CD4-positive, alpha-beta T cell (primary cell): ENCODE data around the gene MYRFL. TPM values are rescaled to one million over a fixed set of nuclear protein-coding genes. Genes with fewer than 3 reads are reported as not detected.

Experiments used
- ATAC-seq: fragments of 200-7000 bp; cut with Tn5 transposase; one replicate; pipeline ENCODE4 v1.10.0; 2022; ENCODE audit warnings: mild to moderate bottlenecking; ENCODE audit not compliant: poor library complexity
- CTCF ChIA-PET: fragments of 350-600 bp; sonication (Branson Sonifier 250); formaldehyde crosslinking; loops from one replicate; lab custom pipeline; 2021; ENCODE audit warnings: antibody characterized with exemption, inconsistent platforms; lab: Charles Lee
- POLR2A ChIA-PET: fragments of 350-600 bp; sonication (Branson Sonifier 250); formaldehyde crosslinking; loops from one replicate; lab custom pipeline; 2021; ENCODE audit warnings: antibody characterized with exemption, inconsistent platforms; lab: Charles Lee
- DNase-seq, 14 experiments: peaks; one replicate each; pipeline ENCODE4 v3.0.0-alpha.2; 2013 to 2020; ENCODE audit warnings: mixed read lengths in 2 of 14
- H3K27ac ChIP-seq, 2 donors: one replicate each; pipeline versions ENCODE4 v1.5.1 to v1.7.0; 2013; ENCODE audit warnings: low read length in 2 of 2, low read depth in 1 of 2, mild to moderate bottlenecking in 1 of 2
- H3K27me3 ChIP-seq, 2 experiments: 1 replicate in 1 of 2; 2 replicates in 1 of 2; pipeline versions ENCODE4 v1.6.1 to v1.7.0; 2013; ENCODE audit warnings: low read length in 2 of 2, control low read depth in 1 of 2, mild to moderate bottlenecking in 1 of 2, moderate library complexity in 1 of 2; ENCODE audit not compliant: insufficient read depth in 2 of 2, control insufficient read depth in 1 of 2
- H3K36me3 ChIP-seq: one replicate; pipeline ENCODE4 v1.6.1; 2013; ENCODE audit warnings: low read length, control low read depth; ENCODE audit not compliant: insufficient read depth
- H3K4me1 ChIP-seq: one replicate; pipeline ENCODE4 v1.6.1; 2013; ENCODE audit warnings: low read length, control low read depth; ENCODE audit not compliant: insufficient read depth
- H3K4me3 ChIP-seq: one replicate; pipeline ENCODE4 v1.5.1; 2013; ENCODE audit warnings: mild to moderate bottlenecking, low read length, moderate library complexity
- H3K9me3 ChIP-seq, 2 experiments: 1 replicate in 1 of 2; 2 replicates in 1 of 2; pipeline versions ENCODE4 v1.6.1 to v1.7.0; 2013; ENCODE audit warnings: low read length in 2 of 2, mild to moderate bottlenecking in 2 of 2, control low read depth in 1 of 2, moderate library complexity in 1 of 2; ENCODE audit not compliant: control insufficient read depth in 1 of 2, insufficient read depth in 1 of 2
- H3K27ac Mint-ChIP-seq: one replicate; pipeline ENCODE4 v1.8.0; 2020; ENCODE audit warnings: mixed read lengths
- H3K27me3 Mint-ChIP-seq: one replicate; pipeline ENCODE4 v1.8.0; 2021; ENCODE audit warnings: mixed read lengths
- H3K36me3 Mint-ChIP-seq: one replicate; pipeline ENCODE4 v1.8.0; 2021; ENCODE audit warnings: low read depth, mixed read lengths
- H3K4me1 Mint-ChIP-seq: one replicate; pipeline ENCODE4 v1.8.0; 2021; ENCODE audit warnings: low read depth, mixed read lengths
- H3K4me3 Mint-ChIP-seq: one replicate; pipeline ENCODE4 v1.8.0; 2020; ENCODE audit warnings: mild to moderate bottlenecking, mixed read lengths
- H3K9me3 Mint-ChIP-seq: one replicate; pipeline ENCODE4 v1.8.0; 2020; ENCODE audit warnings: mixed read lengths
- CTCF ChIP-seq: fragments of 200-600 bp; IDR thresholded peaks from one replicate; pipeline ENCODE4 v1.8.0; 2022; ENCODE audit warnings: antibody characterized with exemption, mild to moderate bottlenecking
- intact Hi-C, 2 experiments: fragments of 100-400 bp; cut with DNase I in 1 of 2; cut with micrococcal nuclease in 1 of 2; formaldehyde crosslinking; loops; one replicate each; pipeline versions ENCODE4 v1.15.1 to v1.9.0; 2023 to 2025; cut with DNase I, micrococcal nuclease
- total RNA-seq, 174 experiments: library from RNA in 2 of 174; stranded (reverse) in 2 of 174; gene quantifications; one replicate each; pipeline ENCODE4 v1.2.3 and lab custom pipeline; 2021 to 2026

The MYRFL gene
- total RNA-seq, 2 experiments from 2014 or later, result not detected

DNA sequence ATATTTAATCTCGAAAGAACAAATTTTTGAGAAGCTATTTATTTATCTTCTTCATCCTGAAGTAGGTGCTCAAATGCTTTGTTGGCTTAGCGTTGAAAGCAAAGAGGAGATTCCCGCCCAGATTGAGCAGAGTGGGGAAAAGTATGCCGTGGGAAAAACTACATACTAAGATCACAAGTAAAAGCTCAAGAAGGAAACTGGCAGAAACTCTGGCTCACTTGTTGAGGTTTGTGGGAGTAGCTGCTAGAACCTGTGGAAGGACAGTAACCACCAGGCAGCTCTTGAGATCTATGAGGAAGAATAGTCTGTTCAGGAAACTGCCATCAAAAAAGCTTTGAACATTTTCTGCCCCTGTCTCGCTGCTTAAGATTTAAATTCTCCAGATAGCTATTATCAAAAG is 3.9 kb downstream of the MYRFL start:
- ATAC-seq (no peak), DNase-seq (no peak)
- Mint-ChIP-seq H3K27ac (no peak overlapping the region), H3K4me1 (no peaks in the 10 kb centered on the region), H3K4me3 (no peak overlapping the region), H3K9me3 (no peaks in the 10 kb centered on the region), H3K27me3 (peaks cover 32% of the 10 kb centered on the region), H3K36me3 (no peaks in the 10 kb centered on the region)
- H3K4me3 ChIP-seq, result no peak overlapping the region
- intact Hi-C loops, result no loop called here
- peaks cover 0 to 22% of the 10 kb centered on the region in 2 experiments for H3K27me3 ChIP-seq
- no peaks in the 10 kb centered on the region for H3K9me3 ChIP-seq
- POLR2A ChIA-PET, result no interaction called here
- no peaks in the 10 kb centered on the region for H3K4me1 ChIP-seq
- H3K36me3 ChIP-seq, result no peaks in the 10 kb centered on the region
- TF ChIP-seq CTCF, result no peak
- no peak overlapping the region for H3K27ac ChIP-seq
- CTCF ChIA-PET, result no interaction called here

GRCh38 chr12:69833696-69834095 is 8.7 kb downstream of the MYRFL start:
- Mint-ChIP-seq H3K36me3 (no peaks in the 10 kb centered on the region), H3K27me3 (peaks cover 18% of the 10 kb centered on the region), H3K9me3 (no peaks in the 10 kb centered on the region), H3K27ac (no peak overlapping the region), H3K4me1 (no peaks in the 10 kb centered on the region), H3K4me3 (no peak overlapping the region)
- H3K4me3 ChIP-seq, result no peak overlapping the region
- CTCF ChIA-PET, result no interaction called here
- no peak overlapping the region for H3K27ac ChIP-seq
- no peak for TF ChIP-seq CTCF
- no peaks in the 10 kb centered on the region for H3K36me3 ChIP-seq
- ATAC-seq (no peak), DNase-seq (no peak)
- H3K27me3 ChIP-seq, result peaks cover 0 to 11% of the 10 kb centered on the region in 2 experiments
- no peaks in the 10 kb centered on the region for H3K9me3 ChIP-seq
- POLR2A ChIA-PET, result no interaction called here
- intact Hi-C loops, result no loop called here
- H3K4me1 ChIP-seq, result no peaks in the 10 kb centered on the region

DNA sequence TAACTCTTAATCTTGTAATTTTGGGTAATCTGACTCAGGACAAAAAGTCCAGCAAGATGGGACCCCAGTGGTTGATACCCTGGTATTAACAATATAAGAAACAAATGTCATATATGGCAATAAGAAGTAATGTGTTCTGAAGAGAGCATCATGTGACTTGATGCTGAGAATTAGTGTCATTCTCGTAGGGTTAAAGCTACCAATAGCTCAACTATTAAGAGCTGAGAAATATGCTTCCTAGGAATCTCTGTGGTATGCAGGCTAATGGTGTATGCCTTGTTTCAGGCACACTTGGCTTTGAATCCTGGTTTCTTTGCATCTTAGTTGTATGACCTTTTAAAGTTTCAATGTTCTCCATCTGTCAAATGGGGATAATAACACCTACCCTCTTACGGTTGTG is 9.1 kb downstream of the MYRFL start:
- ATAC-seq, result no peak
- CTCF ChIA-PET, result no interaction called here

More for the DNA sequence above, 9.1 kb downstream of the MYRFL start:
- no peaks in the 10 kb centered on the region for H3K4me1 Mint-ChIP-seq
- peaks cover 0 to 7% of the 10 kb centered on the region in 2 experiments for H3K27me3 ChIP-seq
- no peak overlapping the region for H3K4me3 ChIP-seq
- H3K4me1 ChIP-seq, result no peaks in the 10 kb centered on the region
- no peaks in the 10 kb centered on the region for H3K36me3 ChIP-seq
- no peak overlapping the region for H3K27ac ChIP-seq
- no peak overlapping the region for H3K4me3 Mint-ChIP-seq
- peaks cover 18% of the 10 kb centered on the region for H3K27me3 Mint-ChIP-seq
- no peaks in the 10 kb centered on the region for H3K9me3 ChIP-seq
- DNase-seq, result no peak
- POLR2A ChIA-PET, result no interaction called here
- intact Hi-C loops, result no loop called here
- TF ChIP-seq CTCF, result no peak
- no peaks in the 10 kb centered on the region for H3K9me3 Mint-ChIP-seq
- H3K36me3 Mint-ChIP-seq, result no peaks in the 10 kb centered on the region
- no peak overlapping the region for H3K27ac Mint-ChIP-seq
